ENCODE measurements around the gene ATG13.
"Not testable (repeated sequence)": the region's sequence is repeated elsewhere in the genome, so short reads cannot be mapped to it uniquely, and the experiment has no call there.

The ATG13 gene

DNA sequence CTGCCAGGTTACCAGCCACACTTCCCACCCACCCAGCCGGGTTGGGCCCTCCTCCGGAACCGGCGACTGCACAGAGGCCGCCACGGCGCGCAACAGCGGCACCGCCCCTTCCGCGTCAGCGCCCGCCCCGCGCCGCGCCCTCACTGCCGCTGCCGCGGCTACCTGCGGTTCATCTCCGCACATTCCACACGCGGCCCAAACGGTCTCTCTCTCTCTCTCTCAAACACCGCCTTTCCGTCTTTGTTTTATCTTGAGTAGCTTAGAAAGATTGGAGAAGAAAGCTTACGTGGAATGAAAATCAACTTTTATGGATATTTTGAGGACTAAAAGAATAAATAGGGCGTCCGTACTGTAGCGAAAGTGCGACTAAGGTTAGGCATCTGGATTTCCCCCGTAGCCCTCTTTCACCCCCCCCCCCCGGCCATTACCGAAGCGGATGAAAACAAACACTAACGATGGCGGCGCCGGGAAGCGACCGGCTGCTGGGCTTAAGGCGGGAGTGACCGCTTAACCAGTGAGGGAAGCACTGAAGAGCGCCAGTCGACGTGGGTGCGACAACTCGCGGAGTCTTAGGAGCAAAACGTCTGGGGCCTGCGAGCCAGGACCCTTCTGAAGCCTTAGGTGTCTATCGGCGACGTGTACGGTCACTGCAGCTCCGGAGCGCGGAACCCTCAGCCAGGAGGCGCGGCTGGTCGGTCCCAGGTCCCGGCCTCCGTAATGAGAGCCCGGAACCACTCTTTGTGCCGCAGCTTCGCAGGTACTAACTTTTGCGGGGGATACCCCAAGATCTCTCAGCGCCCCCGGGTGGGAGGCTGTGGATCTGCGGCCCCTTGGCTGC lies at the start of gene ATG13, which contains the start of gene HARBI1:
Gene ATG13 (plus strand): TSS at position 420 of the 838 bp plus-strand sequence. CDS start 26,739 bp downstream, outside the sequence.
Gene HARBI1 (minus strand): TSS at position 94 of the 838 bp plus-strand sequence. CDS start 990 bp downstream, outside the sequence.
- no peak for TF ChIP-seq GATA1 (IDR thresholded peaks at IDR 0.05; ENCODE audit: low read depth, low read length)
- TF ChIP-seq POLR2A (IDR thresholded peaks at IDR 0.05; ENCODE audit: low read length) = peak; percentile 80
- DNase-seq = peak; percentile 95 to 97

GRCh38 chr11:46570790-46571398 lies 46.5 kb upstream of the ATG13 start:
- no peak for DNase-seq

GRCh38 chr11:46574656-46575055 lies 42.7 kb upstream of the ATG13 start:
- no peak for DNase-seq
- TF ChIP-seq POLR2A (IDR thresholded peaks at IDR 0.05; ENCODE audit: low read length) (no peak), GATA1 (IDR thresholded peaks at IDR 0.05; ENCODE audit: low read depth, low read length) (no peak)

More at GRCh38 chr11:46570790-46571398, 46.5 kb upstream of the ATG13 start:
- TF ChIP-seq GATA1 (IDR thresholded peaks at IDR 0.05; ENCODE audit: low read depth, low read length) (no peak), POLR2A (IDR thresholded peaks at IDR 0.05; ENCODE audit: low read length) (no peak)

GRCh38 chr11:46577058-46577457 lies 40.3 kb upstream of the ATG13 start:
- no peak for DNase-seq
- no peak for TF ChIP-seq POLR2A (IDR thresholded peaks at IDR 0.05; ENCODE audit: low read length)
- no peak for TF ChIP-seq GATA1 (IDR thresholded peaks at IDR 0.05; ENCODE audit: low read depth, low read length)

DNA sequence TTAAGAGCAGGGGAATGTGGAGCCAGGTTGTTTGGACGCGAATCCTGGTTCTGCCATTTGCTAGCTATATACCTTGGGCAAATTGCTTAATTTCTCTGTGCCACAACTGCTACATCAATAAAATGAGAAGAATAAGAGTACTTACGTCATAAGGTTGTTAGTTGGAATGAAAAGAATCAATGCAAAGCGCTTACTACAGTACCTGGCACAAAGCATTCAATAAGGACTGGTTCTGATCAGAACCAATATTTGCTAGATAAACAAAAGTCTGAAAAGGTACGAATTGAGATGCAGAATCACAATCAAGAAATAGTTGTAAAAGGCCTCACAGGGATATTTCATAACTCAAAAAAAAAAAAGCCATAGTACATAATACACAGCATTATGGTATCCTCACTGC lies 34.8 kb upstream of the ATG13 start:
- TF ChIP-seq GATA1 (IDR thresholded peaks at IDR 0.05; ENCODE audit: low read depth, low read length) (no peak), POLR2A (IDR thresholded peaks at IDR 0.05; ENCODE audit: low read length) (no peak)
- DNase-seq = no peak

DNA sequence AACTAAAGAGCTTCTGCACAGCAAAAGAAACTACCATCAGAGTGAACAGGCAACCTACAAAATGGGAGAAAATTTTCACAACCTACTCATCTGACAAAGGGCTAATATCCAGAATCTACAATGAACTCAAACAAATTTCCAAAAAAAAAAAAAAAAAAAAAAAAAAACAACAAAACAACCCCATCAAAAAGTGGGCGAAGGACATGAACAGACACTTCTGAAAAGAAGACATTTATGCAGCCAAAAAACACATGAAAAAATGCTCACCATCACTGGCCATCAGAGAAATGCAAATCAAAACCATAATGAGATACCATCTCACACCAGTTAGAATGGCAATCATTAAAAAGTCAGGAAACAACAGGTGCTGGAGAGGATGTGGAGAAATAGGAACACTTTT lies 33.8 kb upstream of the ATG13 start:
- DNase-seq = not testable (repeated sequence)

DNA sequence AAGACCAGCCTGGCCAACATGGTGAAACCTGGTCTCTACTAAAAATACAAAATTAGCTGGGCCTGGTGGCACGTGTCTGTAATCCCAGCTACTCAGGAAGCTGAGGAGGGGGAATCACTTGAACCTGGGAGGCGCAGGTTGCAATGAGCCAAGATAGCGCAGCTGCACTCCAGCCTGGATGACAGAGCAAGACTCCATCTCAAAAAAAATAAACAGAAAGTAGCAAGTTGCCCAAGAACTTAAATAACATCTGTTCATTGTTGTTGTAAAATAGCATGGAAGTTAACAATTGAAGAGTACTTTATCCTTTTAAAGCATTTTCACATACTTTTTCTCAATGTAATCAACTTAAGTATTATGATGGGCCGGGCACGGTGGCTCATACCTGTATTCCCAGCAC lies 29.2 kb upstream of the ATG13 start:
- no peak for DNase-seq
- TF ChIP-seq GATA1 (IDR thresholded peaks at IDR 0.05; ENCODE audit: low read depth, low read length) (no peak), POLR2A (IDR thresholded peaks at IDR 0.05; ENCODE audit: low read length) (no peak)

- no peak for TF ChIP-seq GATA1 (IDR thresholded peaks at IDR 0.05; ENCODE audit: low read depth, low read length)
- no peak for TF ChIP-seq POLR2A (IDR thresholded peaks at IDR 0.05; ENCODE audit: low read length)
Observed at GRCh38 chr11:46588915-46589314, 28.4 kb upstream of the ATG13 start.

GRCh38 chr11:46590740-46591605 lies 26.4 kb upstream of the ATG13 start:
- no peak for DNase-seq
- TF ChIP-seq GATA1 (IDR thresholded peaks at IDR 0.05; ENCODE audit: low read depth, low read length) (no peak), POLR2A (IDR thresholded peaks at IDR 0.05; ENCODE audit: low read length) (no peak)

More at GRCh38 chr11:46588915-46589314, 28.4 kb upstream of the ATG13 start:
- DNase-seq = peak; percentile 48 to 60

DNA sequence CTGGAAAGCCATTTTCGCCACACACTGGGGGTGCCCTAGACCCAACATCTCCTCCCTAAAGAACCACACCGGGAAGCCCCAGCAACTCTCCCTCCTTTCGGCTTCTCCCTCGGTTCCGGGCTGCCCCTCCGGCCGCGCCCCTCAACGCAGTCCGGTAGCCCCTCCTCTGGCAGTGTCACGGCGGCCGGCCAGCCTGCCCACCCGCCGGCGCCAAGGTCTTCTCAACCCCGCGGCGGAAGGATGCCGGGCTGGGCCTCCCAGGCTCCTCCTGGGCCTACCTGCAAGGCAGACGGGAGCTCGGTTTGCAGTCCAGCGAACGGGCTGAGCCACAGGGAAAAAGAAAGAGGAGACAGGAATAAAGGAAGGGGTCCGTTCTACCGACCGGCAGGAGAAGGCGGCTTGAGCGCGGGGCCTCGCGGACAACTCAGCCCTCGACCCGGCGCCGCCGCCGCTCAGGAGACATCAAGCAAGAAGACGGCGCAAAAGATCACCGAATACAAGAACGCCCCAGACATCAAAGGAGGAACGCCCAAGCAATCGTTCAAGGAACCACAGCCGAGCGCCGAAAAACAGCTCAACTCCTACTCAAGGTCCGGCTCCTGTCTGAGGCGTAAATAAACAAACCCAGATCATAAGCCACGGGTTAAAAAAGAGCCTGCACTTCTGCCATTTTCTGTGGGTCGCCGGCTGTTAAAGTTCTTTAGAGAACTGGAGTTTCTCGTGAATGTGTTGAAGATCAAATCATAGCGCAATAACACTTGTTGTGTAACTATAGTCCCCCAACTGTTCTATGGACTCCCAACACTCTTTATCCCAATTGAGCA lies 23.6 kb upstream of the ATG13 start, which contains the start of gene AMBRA1:
Gene AMBRA1 (minus strand): TSS at position 474 of the 824 bp plus-strand sequence. CDS start 45,643 bp downstream, outside the sequence.
- peak; percentile 95 for DNase-seq
- TF ChIP-seq POLR2A (IDR thresholded peaks at IDR 0.05; ENCODE audit: low read length) (peak; percentile 78), GATA1 (IDR thresholded peaks at IDR 0.05; ENCODE audit: low read depth, low read length) (no peak)

DNA sequence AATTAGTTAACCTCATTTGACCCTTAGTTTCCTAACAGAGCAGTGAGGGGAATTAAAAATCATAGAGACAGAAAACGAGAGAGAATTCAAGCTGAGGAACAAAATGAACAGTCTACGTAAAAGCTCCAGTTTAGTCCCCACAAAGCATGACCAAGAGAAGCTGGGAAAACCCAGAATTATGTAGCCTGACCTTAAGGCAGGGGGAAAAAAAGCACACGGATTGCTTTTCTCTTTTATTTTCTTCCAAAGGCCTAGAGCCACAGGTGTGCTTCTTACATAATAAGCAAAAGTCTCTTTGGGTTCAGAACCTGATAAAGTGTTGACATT lies 23.0 kb upstream of the ATG13 start:
- no peak for TF ChIP-seq GATA1 (IDR thresholded peaks at IDR 0.05; ENCODE audit: low read depth, low read length)
- no peak for DNase-seq

- no peak for DNase-seq
- no peak for TF ChIP-seq GATA1 (IDR thresholded peaks at IDR 0.05; ENCODE audit: low read depth, low read length)
- TF ChIP-seq POLR2A (IDR thresholded peaks at IDR 0.05; ENCODE audit: low read length) = no peak
Observed at GRCh38 chr11:46594785-46595184, 22.6 kb upstream of the ATG13 start.

DNA sequence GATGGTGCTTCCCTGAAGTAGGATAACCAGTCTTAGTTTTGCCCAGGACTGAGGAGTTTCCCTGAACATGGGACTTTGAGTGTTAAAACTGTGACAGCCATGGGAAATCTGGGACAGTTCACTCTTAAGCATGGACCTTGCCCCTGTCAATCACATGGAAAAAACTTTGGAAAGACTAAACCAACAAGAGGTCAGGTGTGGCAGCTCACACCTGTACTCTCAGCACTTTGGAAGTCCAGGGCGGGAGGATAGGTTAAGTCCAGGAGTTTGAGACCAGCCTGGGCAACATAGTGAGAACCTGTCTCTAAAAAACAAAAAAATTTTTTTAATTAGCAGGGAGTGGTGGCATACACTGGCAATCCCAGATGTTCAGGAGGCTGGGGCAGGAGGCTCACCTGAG lies 20.2 kb upstream of the ATG13 start:
- TF ChIP-seq POLR2A (IDR thresholded peaks at IDR 0.05; ENCODE audit: low read length) (no peak), GATA1 (IDR thresholded peaks at IDR 0.05; ENCODE audit: low read depth, low read length) (no peak)
- DNase-seq = no peak

Data from erythroblast (primary cell).